Pancreas (tissue), 10 donors: ENCODE measurements around the gene MYBPC3. TPM values are rescaled to one million over a fixed set of nuclear protein-coding genes. Genes with fewer than 3 reads are reported as not detected.
A peak's percentile ranks its signal among the peaks of the same experiment; 100 is the strongest.

ENCODE experiments used
- ATAC-seq, 4 donors: fragments of 200-7000 bp; cut with Tn5 transposase; one replicate each; pipeline versions ENCODE4 v1.8.0 to v1.9.1; 2020; ENCODE audit warnings: mild to moderate bottlenecking in 4 of 4, moderate library complexity in 4 of 4
- DNase-seq, 6 donors: peaks; one replicate each; pipeline ENCODE4 v3.0.0-alpha.2; 2020
- FAIRE-seq: peaks from 2 replicates; lab custom pipeline; 2012; peaks lifted over from hg19 to GRCh38; lab: Jason Lieb, UNC
- H3K27ac ChIP-seq, 4 donors: fragments of 200-600 bp; sonication (generic); 1 replicate in 3 of 4; 2 replicates in 1 of 4; pipeline versions ENCODE4 v1.5.0 to v1.8.0; 2020
- H3K27me3 ChIP-seq, 4 donors: fragments of 200-600 bp; one replicate each; pipeline ENCODE4 v1.8.0; 2021
- H3K36me3 ChIP-seq, 3 donors: fragments of 200-600 bp; sonication (generic) in 1 of 3; one replicate each; pipeline versions ENCODE4 v1.5.0 to v1.8.0; 2020 to 2021
- H3K4me1 ChIP-seq, 3 donors: fragments of 200-600 bp; one replicate each; pipeline ENCODE4 v1.8.0; 2021
- H3K4me3 ChIP-seq, 4 donors: fragments of 200-600 bp; sonication (generic) in 2 of 4; one replicate each; pipeline versions ENCODE4 v1.5.0 to v1.8.0; 2020 to 2021
- H3K9me3 ChIP-seq, 4 donors: fragments of 200-600 bp; one replicate each; pipeline ENCODE4 v1.8.0; 2021
- CTCF ChIP-seq, 4 donors: fragments of 200-600 bp; sonication (generic) in 3 of 4; IDR thresholded peaks; one replicate each; pipeline versions ENCODE4 v1.5.0 to v1.8.0; 2021; ENCODE audit warnings: antibody characterized with exemption in 4 of 4
- WGBS, 2 donors: extraction: QIAGEN DNeasy Blood & Tissue Kit; methylation state at CpG; one replicate each; pipeline ENCODE4 v1.1.7; 2013; 5-methylcytosine and 5-hydroxymethylcytosine counted together
- intact Hi-C, 3 donors: fragments of 100-400 bp; cut with DNase I; formaldehyde crosslinking; loops; one replicate each; pipeline versions ENCODE4 v1.11.1 to v1.14.2; 2022
- polyA plus RNA-seq, 2 donors: library from polyadenylated mRNA; stranded (reverse); fragments of 200-250 nt; gene quantifications; one replicate each; pipeline ENCODE4 v1.2.3, GENCODE V29; 2013
- total RNA-seq, 6 donors: library from RNA; stranded (reverse); fragmentation: NEBNext Ultra II Directional in 4 of 6; extraction: Animal tissue kit (Norgen Biotek cat#: 25700) in 4 of 6; gene quantifications; one replicate each; pipeline versions ENCODE4 v1.2.1 to v1.2.4, GENCODE V29; 2021 to 2023
- donor health status: healthy with polysubstance abuse.
- donor health status: DM: no; HTN: no; CAD: no; lungs with moderate emphysema.
- donor health status: DM: no; HTN: no; CAD: no.
- donor health status: control.
- donor health status: control.
- donor health status: Bipolar disorder and iron deficiency.
- donor health status: DM: yes; HTN: yes; CAD: no.
- donor health status: DM: no; HTN: no; CAD: no.
- donor health status: DM: no; HTN: no; CAD: no.
- donor health status: DM: yes; HTN: yes; CAD: no.

Gene MYBPC3
- total and polyA plus RNA-seq, 8 donors = 0.06 to 1.0 (median 0.12) TPM; not detected in 2

GRCh38 chr11:47357985-47358730 is 5.7 kb upstream of the MYBPC3 start:
- Histone ChIP-seq H3K27me3 (no peaks in the 10 kb centered on the region), H3K4me3 (no peak overlapping the region), H3K27ac (no peak overlapping the region), H3K4me1 (no peaks in the 10 kb centered on the region), H3K36me3 (no peaks in the 10 kb centered on the region), H3K9me3 (no peaks in the 10 kb centered on the region)
- WGBS, 2 donors = 80 to 88% methylated on average over 6 of the region's 6 CpGs
- intact Hi-C loops = loop anchor here in 1 of 3 donors (10.0 kb wide), 1 partner anchor 183 kb away; the partner anchor contains the start of gene ARFGAP2
- no peak for TF ChIP-seq CTCF (IDR thresholded peaks at IDR 0.05)
- FAIRE-seq (no peak), ATAC-seq (no peak), DNase-seq (no peak)

- TF ChIP-seq CTCF (IDR thresholded peaks at IDR 0.05) = no peak
- intact Hi-C loops = loop anchor here in 1 of 3 donors (10.0 kb wide), 1 partner anchor 182 kb away; the partner anchor contains the start of gene ARFGAP2
- H3K9me3 ChIP-seq = no peaks in the 10 kb centered on the region
- H3K4me1 ChIP-seq = peaks cover 0 to 3% (median under 1%) of the 10 kb centered on the region in 3 donors
- no peak for ATAC-seq
- no peaks in the 10 kb centered on the region for H3K27me3 ChIP-seq
- H3K27ac ChIP-seq = no peak overlapping the region
- WGBS, 2 donors = 84 to 93% methylated on average over 1 of the region's 1 CpG
- H3K4me3 ChIP-seq = no peak overlapping the region
- DNase-seq = no peak
- no peaks in the 10 kb centered on the region for H3K36me3 ChIP-seq
- no peak for FAIRE-seq
These were observed 4.5 kb upstream of the MYBPC3 start for GRCh38 chr11:47356998-47357329.

- DNase-seq (no peak), FAIRE-seq (no peak), ATAC-seq (no peak)
- intact Hi-C loops = loop anchor here in 1 of 3 donors (10.0 kb wide), 1 partner anchor 182 kb away; the partner anchor contains the start of gene ARFGAP2
- WGBS, 2 donors = 73 to 87% methylated on average over 9 of the region's 9 CpGs
- Histone ChIP-seq H3K4me1 (peaks cover 0 to 9% (median 7%) of the 10 kb centered on the region in 3 donors), H3K27ac (no peak overlapping the region), H3K36me3 (no peaks in the 10 kb centered on the region), H3K27me3 (no peaks in the 10 kb centered on the region), H3K4me3 (no peak overlapping the region), H3K9me3 (no peaks in the 10 kb centered on the region)
- no peak for TF ChIP-seq CTCF (IDR thresholded peaks at IDR 0.05)
These were observed 3.9 kb upstream of the MYBPC3 start for GRCh38 chr11:47356129-47356997.

GRCh38 chr11:47355283-47356128 is 3.0 kb upstream of the MYBPC3 start:
- H3K27me3 ChIP-seq = no peaks in the 10 kb centered on the region
- no peaks in the 10 kb centered on the region for H3K36me3 ChIP-seq
- FAIRE-seq = no peak
- H3K4me3 ChIP-seq = peak overlapping the region in 3 of 4 donors; percentile 16 to 53 (median 41)
- H3K4me1 ChIP-seq = peaks cover 0 to 10% (median 8%) of the 10 kb centered on the region in 3 donors
- 11% methylated on average over 45 to 47 of the region's 47 CpGs for WGBS, 2 donors
- H3K27ac ChIP-seq = no peak overlapping the region
- DNase-seq = peak; percentile 94 to 99 (median 98)
- intact Hi-C loops = loop anchor here in 1 of 3 donors (10.0 kb wide), 1 partner anchor 181 kb away; the partner anchor contains the start of gene ARFGAP2
- TF ChIP-seq CTCF (IDR thresholded peaks at IDR 0.05) = peak; percentile 67 to 93 (median 86)
- peak; percentile 91 to 95 (median 94) for ATAC-seq
- H3K9me3 ChIP-seq = no peaks in the 10 kb centered on the region
